Body of pancreas (tissue), 4 donors: ENCODE results near the gene GRID1.

ENCODE experiments used
- POLR2A ChIP-seq, 3 donors: fragments of 450-650 bp; IDR thresholded peaks; one replicate each; pipeline ENCODE4 v1.6.1; 2016; ENCODE audit warnings: antibody characterized with exemption in 3 of 3, mild to moderate bottlenecking in 2 of 3
- TF ChIP-seq, protein P1 (sequence below), 7 experiments: fragments of 450-650 bp in 4 of 7; fragments of 200-600 bp in 3 of 7; sonication (generic) in 3 of 7; IDR thresholded peaks; one replicate each; pipeline ENCODE4 v1.5.1; 2016 to 2019; ENCODE audit warnings: antibody characterized with exemption in 7 of 7

DNA sequence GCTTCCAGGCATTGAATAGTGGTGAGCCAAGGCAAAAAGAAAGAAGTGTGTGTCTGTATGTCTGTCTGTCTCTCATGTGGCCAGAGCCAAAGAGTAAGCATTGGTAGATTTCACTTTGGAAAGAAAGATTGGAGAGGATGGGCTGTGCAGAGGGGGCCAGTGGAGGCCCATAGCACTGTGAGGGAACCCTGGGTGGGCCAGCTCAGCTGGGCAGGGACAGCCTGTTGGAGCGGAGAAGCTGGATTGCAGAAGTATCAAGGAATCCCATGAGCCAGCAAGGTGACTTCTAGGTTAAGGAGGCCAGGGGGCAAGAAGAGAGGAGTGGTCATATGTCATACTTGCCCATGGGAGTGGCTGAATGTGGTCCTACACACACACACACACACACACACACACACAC lies 1.5 kb upstream of the GRID1 start:
- TF ChIP-seq, protein P1, sequence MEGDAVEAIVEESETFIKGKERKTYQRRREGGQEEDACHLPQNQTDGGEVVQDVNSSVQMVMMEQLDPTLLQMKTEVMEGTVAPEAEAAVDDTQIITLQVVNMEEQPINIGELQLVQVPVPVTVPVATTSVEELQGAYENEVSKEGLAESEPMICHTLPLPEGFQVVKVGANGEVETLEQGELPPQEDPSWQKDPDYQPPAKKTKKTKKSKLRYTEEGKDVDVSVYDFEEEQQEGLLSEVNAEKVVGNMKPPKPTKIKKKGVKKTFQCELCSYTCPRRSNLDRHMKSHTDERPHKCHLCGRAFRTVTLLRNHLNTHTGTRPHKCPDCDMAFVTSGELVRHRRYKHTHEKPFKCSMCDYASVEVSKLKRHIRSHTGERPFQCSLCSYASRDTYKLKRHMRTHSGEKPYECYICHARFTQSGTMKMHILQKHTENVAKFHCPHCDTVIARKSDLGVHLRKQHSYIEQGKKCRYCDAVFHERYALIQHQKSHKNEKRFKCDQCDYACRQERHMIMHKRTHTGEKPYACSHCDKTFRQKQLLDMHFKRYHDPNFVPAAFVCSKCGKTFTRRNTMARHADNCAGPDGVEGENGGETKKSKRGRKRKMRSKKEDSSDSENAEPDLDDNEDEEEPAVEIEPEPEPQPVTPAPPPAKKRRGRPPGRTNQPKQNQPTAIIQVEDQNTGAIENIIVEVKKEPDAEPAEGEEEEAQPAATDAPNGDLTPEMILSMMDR (IDR thresholded peaks at IDR 0.05) = no peak
- TF ChIP-seq POLR2A (IDR thresholded peaks at IDR 0.05) = no peak
